Lung (tissue), 10 donors: Measurements from ENCODE around the gene NPY4R2. TPM values are rescaled to one million over a fixed set of nuclear protein-coding genes. Genes with fewer than 3 reads are reported as not detected.
"Not testable (repeated sequence)": the region's sequence is repeated elsewhere in the genome, so short reads cannot be mapped to it uniquely, and the experiment has no call there.

Experiments used
- ATAC-seq: fragments of 200-7000 bp; cut with Tn5 transposase; one replicate; pipeline ENCODE4 v1.9.1; 2020; ENCODE audit warnings: moderate number of reproducible peaks; ENCODE audit not compliant: insufficient read depth, low FRiP score
- DNase-seq, 3 donors: peaks; one replicate each; pipeline ENCODE4 v3.0.0-alpha.2; 2013 to 2017
- H3K27ac ChIP-seq, 2 donors: one replicate each; pipeline ENCODE4 v1.5.1; 2013; ENCODE audit warnings: mild to moderate bottlenecking in 2 of 2, moderate library complexity in 2 of 2, control low read depth in 1 of 2, inconsistent platforms in 1 of 2, low read depth in 1 of 2, low read length in 1 of 2
- H3K27me3 ChIP-seq, 3 donors: one replicate each; pipeline ENCODE4 v1.5.1; 2013; ENCODE audit warnings: low read length in 2 of 3; ENCODE audit not compliant: control insufficient read depth in 3 of 3, insufficient read depth in 3 of 3
- H3K36me3 ChIP-seq, 4 donors: one replicate each; pipeline ENCODE4 v1.5.1; 2013; ENCODE audit warnings: low read length in 4 of 4, mild to moderate bottlenecking in 1 of 4, moderate library complexity in 1 of 4; ENCODE audit not compliant: control insufficient read depth in 4 of 4, insufficient read depth in 4 of 4
- H3K4me1 ChIP-seq, 5 donors: one replicate each; pipeline ENCODE4 v1.5.1; 2013; ENCODE audit warnings: low read length in 5 of 5, mild to moderate bottlenecking in 2 of 5, moderate library complexity in 1 of 5; ENCODE audit not compliant: control insufficient read depth in 5 of 5, insufficient read depth in 5 of 5
- H3K4me3 ChIP-seq: one replicate; pipeline ENCODE4 v1.5.1; 2013; ENCODE audit warnings: mild to moderate bottlenecking, control low read depth, moderate library complexity
- H3K9ac ChIP-seq, 2 donors: one replicate each; pipeline ENCODE4 v1.5.1; 2013; ENCODE audit warnings: low read length in 2 of 2, control low read depth in 1 of 2; ENCODE audit not compliant: insufficient read depth in 1 of 2
- H3K9me3 ChIP-seq, 4 donors: one replicate each; pipeline ENCODE4 v1.5.1; 2013; ENCODE audit warnings: low read length in 3 of 4, mild to moderate bottlenecking in 1 of 4, moderate library complexity in 1 of 4; ENCODE audit not compliant: control insufficient read depth in 4 of 4, insufficient read depth in 3 of 4
- WGBS, 2 donors: extraction: QIAGEN DNeasy Blood & Tissue Kit; methylation state at CpG; one replicate each; pipeline ENCODE4 v1.1.7; 2013; 5-methylcytosine and 5-hydroxymethylcytosine counted together
- polyA plus RNA-seq, 2 donors: library from polyadenylated mRNA; stranded (reverse); fragments of 200-250 nt; gene quantifications; one replicate each; pipeline ENCODE4 v1.2.1, GENCODE V29; 2013
- total RNA-seq, 2 donors: library from RNA; depleted of rRNA in 1 of 2; stranded (reverse); fragments of >200 nt in 1 of 2; gene quantifications; one replicate each; pipeline ENCODE4 v1.2.1, GENCODE V29; 2014 to 2021
- donor health status: Bipolar disorder and iron deficiency.
- donor health status: healthy.
- donor health status: DM: yes; HTN: yes; CAD: no.

The NPY4R2 gene
- total and polyA plus RNA-seq, 4 donors: 0.07 to 36.8 (median 1.7) TPM

DNA sequence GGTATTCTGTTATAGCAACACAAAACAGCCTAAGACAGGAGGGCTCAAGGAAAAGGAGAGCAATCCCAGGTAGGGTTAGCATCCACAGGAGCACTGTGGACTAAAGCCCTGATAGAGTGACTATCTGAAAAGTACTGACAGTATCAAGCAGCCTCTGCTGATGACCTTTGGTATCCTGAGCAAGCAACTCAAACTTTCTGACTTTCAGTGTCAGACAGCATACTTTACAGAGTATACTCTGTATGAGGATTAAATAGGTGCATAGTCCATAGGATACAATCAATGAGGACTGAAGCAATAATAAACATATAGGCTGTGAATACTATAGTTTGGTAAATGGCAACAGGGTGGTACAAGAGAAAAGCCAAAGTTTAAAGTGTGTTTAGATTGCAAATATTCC is 27.7 kb upstream of the NPY4R2 start:
- H3K36me3 ChIP-seq, ATAC-seq, H3K9me3 ChIP-seq, H3K27ac ChIP-seq, DNase-seq, H3K27me3 ChIP-seq, H3K9ac ChIP-seq, H3K4me3 ChIP-seq, H3K4me1 ChIP-seq: not testable (repeated sequence)

- not testable (repeated sequence) for H3K4me3 ChIP-seq, ATAC-seq, H3K36me3 ChIP-seq, DNase-seq, H3K27me3 ChIP-seq, H3K9me3 ChIP-seq, H3K27ac ChIP-seq, H3K4me1 ChIP-seq, H3K9ac ChIP-seq
- WGBS, 2 donors: 94 to 95% methylated on average over 2 of the region's 2 CpGs
Observed at GRCh38 chr10:47892494-47893261, 25.8 kb upstream of the NPY4R2 start.

- H3K36me3 ChIP-seq, H3K27ac ChIP-seq, H3K9ac ChIP-seq, H3K4me1 ChIP-seq, DNase-seq, H3K27me3 ChIP-seq, ATAC-seq, H3K9me3 ChIP-seq, H3K4me3 ChIP-seq: not testable (repeated sequence)
- 88 to 100% methylated on average over 1 to 2 of the region's 2 CpGs for WGBS, 2 donors
Observed at GRCh38 chr10:47894571-47894970, 23.9 kb upstream of the NPY4R2 start.

DNA sequence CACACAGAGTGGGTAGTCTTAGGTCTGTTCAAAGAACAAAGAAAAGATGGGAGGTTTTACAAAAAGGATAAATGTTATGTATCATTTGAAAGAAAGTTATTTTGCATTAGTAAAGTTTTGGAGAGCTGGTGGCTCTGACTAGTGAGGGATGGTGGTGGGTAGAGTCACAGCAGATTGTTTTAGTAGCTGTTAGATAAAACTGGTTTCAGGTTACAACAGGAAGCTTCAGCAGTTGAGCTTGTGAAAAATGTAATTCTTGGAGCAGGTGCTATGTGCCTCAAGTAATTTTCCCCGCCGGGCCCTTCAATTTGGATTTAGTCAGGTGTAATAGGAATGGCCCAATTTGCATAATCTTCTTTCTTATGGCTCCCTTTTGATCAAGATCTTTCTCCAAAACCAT is 20.6 kb upstream of the NPY4R2 start:
- not testable (repeated sequence) for H3K36me3 ChIP-seq, H3K9me3 ChIP-seq, H3K27me3 ChIP-seq, H3K27ac ChIP-seq, ATAC-seq, DNase-seq, H3K9ac ChIP-seq, H3K4me1 ChIP-seq, H3K4me3 ChIP-seq
- no CpG with 5 or more reads among the region's 2 CpGs for WGBS, 2 donors

DNA sequence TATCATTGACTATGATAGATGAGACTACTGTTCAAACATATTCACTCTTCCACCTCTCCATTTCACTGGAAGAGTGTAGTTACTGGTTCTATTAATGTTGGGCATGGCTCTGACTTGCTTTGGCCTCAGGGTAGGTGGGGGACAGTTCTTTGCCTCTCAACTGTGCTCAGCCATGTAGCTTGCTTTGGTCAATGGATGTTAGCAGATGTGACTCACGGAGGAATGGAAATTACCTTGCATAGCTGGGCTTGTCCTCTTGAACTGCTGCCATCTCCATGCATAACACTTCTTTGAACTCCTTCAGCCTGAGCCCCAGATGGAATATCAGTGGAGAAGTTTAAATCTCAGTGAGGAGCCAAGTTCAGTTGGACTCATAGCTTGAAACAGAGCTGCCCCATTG is 9.1 kb upstream of the NPY4R2 start:
- H3K27me3 ChIP-seq, H3K4me1 ChIP-seq, H3K9ac ChIP-seq, H3K4me3 ChIP-seq, ATAC-seq, H3K9me3 ChIP-seq, H3K36me3 ChIP-seq, DNase-seq, H3K27ac ChIP-seq: not testable (repeated sequence)
- WGBS, 2 donors: 60 to 86% methylated on average over 1 of the region's 1 CpG

DNA sequence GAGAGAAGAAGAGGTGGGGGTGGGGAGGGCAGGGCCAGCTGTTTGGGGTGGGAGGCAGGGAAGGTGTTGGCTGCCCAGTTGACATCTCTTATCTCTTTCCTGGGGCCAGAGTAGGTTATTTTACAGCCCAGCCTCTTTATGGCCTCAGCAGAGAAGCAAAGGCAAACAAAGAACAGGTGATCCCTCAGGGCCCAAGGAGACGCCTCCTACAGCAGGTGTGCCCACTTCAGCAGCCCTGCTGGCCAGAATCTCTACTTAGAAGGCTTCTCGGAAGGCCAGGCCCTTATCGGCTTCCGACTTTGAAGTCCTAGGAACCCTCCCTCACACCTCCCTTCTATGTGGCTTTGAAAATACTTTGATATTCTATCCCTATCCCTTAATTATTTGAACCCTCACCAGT is 8.0 kb upstream of the NPY4R2 start:
- not testable (repeated sequence) for DNase-seq
- 54% methylated on average over 4 of the region's 4 CpGs; no CpG with 5 or more reads in 1 of the 2 donors for WGBS, 2 donors
- peak; percentile 74 for ATAC-seq

GRCh38 chr10:47914052-47914451 is 4.4 kb upstream of the NPY4R2 start:
- not testable (repeated sequence) for H3K9me3 ChIP-seq, H3K27ac ChIP-seq, H3K9ac ChIP-seq, H3K36me3 ChIP-seq, H3K27me3 ChIP-seq, DNase-seq, H3K4me1 ChIP-seq, ATAC-seq, H3K4me3 ChIP-seq
- no CpG with 5 or more reads among the region's 2 CpGs for WGBS, 2 donors

More for the DNA sequence above, 8.0 kb upstream of the NPY4R2 start:
- not testable (repeated sequence) for H3K27ac ChIP-seq, H3K9me3 ChIP-seq, H3K27me3 ChIP-seq, H3K4me1 ChIP-seq, H3K9ac ChIP-seq, H3K4me3 ChIP-seq, H3K36me3 ChIP-seq

- H3K9me3 ChIP-seq, H3K36me3 ChIP-seq, DNase-seq, H3K9ac ChIP-seq, H3K27me3 ChIP-seq, H3K27ac ChIP-seq, H3K4me1 ChIP-seq, H3K4me3 ChIP-seq: not testable (repeated sequence)
- 43% methylated on average over 1 of the region's 4 CpGs; no CpG with 5 or more reads in 1 of the 2 donors for WGBS, 2 donors
- peak; percentile 75 for ATAC-seq
Observed at GRCh38 chr10:47915849-47916548, 2.5 kb upstream of the NPY4R2 start.
